Right atrium auricular region (tissue), 2 donors: ENCODE data around the gene SLC34A3. TPM values are rescaled to one million over a fixed set of nuclear protein-coding genes. Genes with fewer than 3 reads are reported as not detected.

Experiments
- DNase-seq: peaks from one replicate; pipeline ENCODE4 v3.0.0-alpha.2; 2019; ENCODE audit warnings: low spot score
- H3K27ac ChIP-seq, 2 donors: fragments of 200-600 bp; sonication (generic); 1 replicate in 1 of 2; 2 replicates in 1 of 2; pipeline ENCODE4 v1.5.1; 2016 to 2019
- H3K27me3 ChIP-seq, 2 donors: fragments of 200-600 bp; sonication (generic); one replicate each; pipeline versions ENCODE4 v1.5.1 to v1.6.0; 2017 to 2019
- H3K36me3 ChIP-seq: fragments of 200-600 bp; sonication (generic); one replicate; pipeline ENCODE4 v1.5.1; 2016
- H3K4me1 ChIP-seq, 2 donors: fragments of 200-600 bp; sonication (generic); one replicate each; pipeline versions ENCODE4 v1.5.1 to v1.6.0; 2017 to 2019
- H3K4me3 ChIP-seq, 2 donors: fragments of 200-600 bp; sonication (generic); 1 replicate in 1 of 2; 2 replicates in 1 of 2; pipeline ENCODE4 v1.5.1; 2017 to 2019; ENCODE audit warnings: mild to moderate bottlenecking in 1 of 2, moderate library complexity in 1 of 2
- H3K9me3 ChIP-seq, 2 donors: fragments of 200-600 bp; sonication (generic); one replicate each; pipeline ENCODE4 v1.5.1; 2019
- total RNA-seq, 2 donors: library from RNA; depleted of rRNA; stranded (reverse); fragments of >200 nt; gene quantifications; one replicate each; pipeline ENCODE4 v1.1.0, GENCODE V29; 2016
- TF ChIP-seq, protein P1 (sequence below), 2 donors: fragments of 200-600 bp; sonication (generic); IDR thresholded peaks; one replicate each; pipeline ENCODE4 v1.5.1; 2019; ENCODE audit warnings: antibody characterized with exemption in 2 of 2

SLC34A3 gene
- total RNA-seq, 2 donors from 2014 or later, result not detected

GRCh38 chr9:137221095-137221505 is 9.6 kb upstream of the SLC34A3 start:
- Histone ChIP-seq H3K9me3 (no peaks in the 10 kb centered on the region), H3K27ac (peak overlapping the region; percentile 53 to 60), H3K4me1 (peaks cover 0 to 50% of the 10 kb centered on the region in 2 donors), H3K4me3 (peak overlapping the region in 1 of 2 donors; percentile 54), H3K27me3 (no peaks in the 10 kb centered on the region), H3K36me3 (no peaks in the 10 kb centered on the region)
- TF ChIP-seq, protein P1, sequence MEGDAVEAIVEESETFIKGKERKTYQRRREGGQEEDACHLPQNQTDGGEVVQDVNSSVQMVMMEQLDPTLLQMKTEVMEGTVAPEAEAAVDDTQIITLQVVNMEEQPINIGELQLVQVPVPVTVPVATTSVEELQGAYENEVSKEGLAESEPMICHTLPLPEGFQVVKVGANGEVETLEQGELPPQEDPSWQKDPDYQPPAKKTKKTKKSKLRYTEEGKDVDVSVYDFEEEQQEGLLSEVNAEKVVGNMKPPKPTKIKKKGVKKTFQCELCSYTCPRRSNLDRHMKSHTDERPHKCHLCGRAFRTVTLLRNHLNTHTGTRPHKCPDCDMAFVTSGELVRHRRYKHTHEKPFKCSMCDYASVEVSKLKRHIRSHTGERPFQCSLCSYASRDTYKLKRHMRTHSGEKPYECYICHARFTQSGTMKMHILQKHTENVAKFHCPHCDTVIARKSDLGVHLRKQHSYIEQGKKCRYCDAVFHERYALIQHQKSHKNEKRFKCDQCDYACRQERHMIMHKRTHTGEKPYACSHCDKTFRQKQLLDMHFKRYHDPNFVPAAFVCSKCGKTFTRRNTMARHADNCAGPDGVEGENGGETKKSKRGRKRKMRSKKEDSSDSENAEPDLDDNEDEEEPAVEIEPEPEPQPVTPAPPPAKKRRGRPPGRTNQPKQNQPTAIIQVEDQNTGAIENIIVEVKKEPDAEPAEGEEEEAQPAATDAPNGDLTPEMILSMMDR (IDR thresholded peaks at IDR 0.05), result no peak
- DNase-seq, result no peak

- TF ChIP-seq, protein P1 (IDR thresholded peaks at IDR 0.05), result no peak
- Histone ChIP-seq H3K4me3 (peak overlapping the region; percentile 45 to 54), H3K36me3 (no peaks in the 10 kb centered on the region), H3K27me3 (no peaks in the 10 kb centered on the region), H3K4me1 (peaks cover 0 to 50% of the 10 kb centered on the region in 2 donors), H3K9me3 (no peaks in the 10 kb centered on the region), H3K27ac (peak overlapping the region; percentile 53 to 60)
- no peak for DNase-seq
Measured at GRCh38 chr9:137221506-137222111, 9.1 kb upstream of the SLC34A3 start.

GRCh38 chr9:137222190-137223077 is 8.3 kb upstream of the SLC34A3 start, which contains the start of gene RNF208:
RNF208 (minus strand) TSS chr9:137222240; CDS start chr9:137221212, 1,028 bp downstream.
- no peaks in the 10 kb centered on the region for H3K27me3 ChIP-seq
- no peaks in the 10 kb centered on the region for H3K9me3 ChIP-seq
- peak within 1 kb of the TSS; percentile 60 to 70 for H3K4me3 ChIP-seq
- no peak for DNase-seq
- peak within 1 kb of the TSS; percentile 77 to 86 for H3K27ac ChIP-seq
- no peaks in the 10 kb centered on the region for H3K36me3 ChIP-seq
- H3K4me1 ChIP-seq, result peaks cover 0 to 49% of the 10 kb centered on the region in 2 donors
- TF ChIP-seq, protein P1 (IDR thresholded peaks at IDR 0.05), result no peak

DNA sequence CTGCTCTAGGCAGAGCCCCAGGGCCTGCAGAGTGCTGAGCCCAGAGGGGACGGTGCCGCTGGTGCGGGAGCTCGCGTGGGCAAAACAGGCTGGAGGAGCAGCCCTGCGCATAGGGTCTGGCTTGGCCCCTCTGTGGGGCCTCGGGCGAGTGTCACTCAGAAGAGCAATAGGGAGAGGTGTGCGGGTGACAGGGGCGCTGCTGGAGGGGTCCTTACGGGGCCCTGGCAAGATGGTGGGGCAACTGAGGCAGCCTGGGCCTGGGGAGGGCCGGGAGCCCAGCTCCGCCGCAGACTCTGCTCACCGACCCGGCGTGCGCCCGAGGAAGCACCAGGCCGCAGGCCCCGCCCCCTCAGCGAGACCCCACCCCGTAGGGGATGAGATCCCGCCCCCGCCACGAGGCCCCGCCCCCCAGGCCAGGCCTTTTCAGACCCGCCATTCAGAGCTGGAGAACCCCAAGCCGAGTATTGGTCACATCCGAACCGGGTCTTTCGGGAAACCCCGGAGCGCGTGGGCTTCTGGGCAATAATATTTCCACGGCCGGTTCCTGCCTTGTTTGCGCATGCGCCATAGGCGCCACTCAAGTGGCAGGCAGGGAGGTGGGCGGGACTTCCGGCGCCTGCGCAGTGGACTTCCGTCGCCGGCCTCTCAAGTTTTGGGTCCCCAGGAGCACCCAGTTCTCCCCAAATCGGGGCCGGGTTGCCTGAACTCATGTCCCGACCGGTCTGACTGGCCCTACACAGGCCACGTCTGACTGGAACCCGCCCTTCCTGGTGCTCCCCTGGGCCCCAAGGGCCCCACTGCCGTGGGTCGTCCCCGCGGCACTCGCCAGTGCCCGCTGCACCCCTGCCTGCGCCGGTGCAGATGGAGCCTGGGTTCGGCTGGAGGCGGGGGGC is 7.4 kb upstream of the SLC34A3 start:
- TF ChIP-seq, protein P1 (IDR thresholded peaks at IDR 0.05), result no peak
- Histone ChIP-seq H3K9me3 (no peaks in the 10 kb centered on the region), H3K4me3 (peak overlapping the region; percentile 60 to 70)

More for the DNA sequence above, 7.4 kb upstream of the SLC34A3 start:
- no peaks in the 10 kb centered on the region for H3K36me3 ChIP-seq
- H3K27ac ChIP-seq, result peak overlapping the region; percentile 77 to 86
- peaks cover 0 to 4% of the 10 kb centered on the region in 2 donors for H3K27me3 ChIP-seq
- peaks cover 0 to 45% of the 10 kb centered on the region in 2 donors for H3K4me1 ChIP-seq
- peak; percentile 99 for DNase-seq
